ENCODE data around the gene PVR. TPM values are rescaled to one million over a fixed set of nuclear protein-coding genes. Genes with fewer than 3 reads are reported as not detected.

Gene PVR
- total RNA-seq, 6 donors from 2014 or later, result 40.5 to 89.7 (median 44.2) TPM

GRCh38 chr19:44686896-44687295 lies 43.2 kb downstream of the PVR start:
- peak overlapping the region in 1 of 4 donors; percentile 58 for H3K27ac ChIP-seq
- 63% methylated on average over 4 of the region's 4 CpGs for WGBS, 2 donors
- H3K36me3 ChIP-seq, result peaks cover 0 to 4% (median 0%) of the 10 kb centered on the region in 4 donors
- peaks cover 30 to 65% (median 54%) of the 10 kb centered on the region in 4 donors for H3K4me1 ChIP-seq
- no peaks in the 10 kb centered on the region for H3K9me3 ChIP-seq
- no peaks in the 10 kb centered on the region for H3K27me3 ChIP-seq
- ATAC-seq (ENCODE audit: low FRiP score in 2 of 2) (no peak), DNase-seq (no peak)
- TF ChIP-seq POLR2AphosphoS5 (IDR thresholded peaks at IDR 0.05) (no peak), EP300 (IDR thresholded peaks at IDR 0.05) (no peak), CTCF (IDR thresholded peaks at IDR 0.05) (no peak), POLR2A (IDR thresholded peaks at IDR 0.05) (no peak)
- no peak overlapping the region for H3K4me3 ChIP-seq

GRCh38 chr19:44687888-44688287 lies 44.2 kb downstream of the PVR start:
- TF ChIP-seq CTCF (IDR thresholded peaks at IDR 0.05) (no peak), EP300 (IDR thresholded peaks at IDR 0.05) (no peak), POLR2A (IDR thresholded peaks at IDR 0.05) (no peak), POLR2AphosphoS5 (IDR thresholded peaks at IDR 0.05) (no peak)
- H3K4me1 ChIP-seq, result peaks cover 40 to 75% (median 64%) of the 10 kb centered on the region in 4 donors

GRCh38 chr19:44689290-44690130 lies 45.8 kb downstream of the PVR start:
- TF ChIP-seq EP300 (IDR thresholded peaks at IDR 0.05) (no peak), POLR2AphosphoS5 (IDR thresholded peaks at IDR 0.05) (no peak), POLR2A (IDR thresholded peaks at IDR 0.05) (no peak), CTCF (IDR thresholded peaks at IDR 0.05) (peak; percentile 83 to 91 (median 90))
- H3K27ac ChIP-seq, result peak overlapping the region in 3 of 4 donors; percentile 36 to 65 (median 40)
- H3K27me3 ChIP-seq, result no peaks in the 10 kb centered on the region
- no peaks in the 10 kb centered on the region for H3K9me3 ChIP-seq
- H3K36me3 ChIP-seq, result no peaks in the 10 kb centered on the region
- H3K4me3 ChIP-seq, result no peak overlapping the region
- peaks cover 46 to 72% (median 59%) of the 10 kb centered on the region in 4 donors for H3K4me1 ChIP-seq
- ATAC-seq (ENCODE audit: low FRiP score in 2 of 2) (peak; percentile 72), DNase-seq (peak; percentile 61 to 74)
- WGBS, 2 donors, result 40 to 47% methylated on average over 10 to 11 of the region's 11 CpGs

More at GRCh38 chr19:44687888-44688287, 44.2 kb downstream of the PVR start:
- 90% methylated on average over 7 of the region's 7 CpGs for WGBS, 2 donors
- Histone ChIP-seq H3K27ac (no peak overlapping the region), H3K27me3 (no peaks in the 10 kb centered on the region), H3K4me3 (no peak overlapping the region), H3K9me3 (no peaks in the 10 kb centered on the region), H3K36me3 (peaks cover 0 to 4% (median 0%) of the 10 kb centered on the region in 4 donors)
- DNase-seq, result no peak
- no peak for ATAC-seq (ENCODE audit: low FRiP score in 2 of 2)

GRCh38 chr19:44690131-44690440 lies 46.4 kb downstream of the PVR start:
- Histone ChIP-seq H3K4me3 (no peak overlapping the region), H3K27ac (peak overlapping the region in 3 of 4 donors; percentile 36 to 65 (median 40)), H3K36me3 (no peaks in the 10 kb centered on the region), H3K27me3 (no peaks in the 10 kb centered on the region), H3K4me1 (peaks cover 47 to 72% (median 58%) of the 10 kb centered on the region in 4 donors), H3K9me3 (no peaks in the 10 kb centered on the region)
- TF ChIP-seq POLR2A (IDR thresholded peaks at IDR 0.05) (no peak), EP300 (IDR thresholded peaks at IDR 0.05) (no peak), POLR2AphosphoS5 (IDR thresholded peaks at IDR 0.05) (no peak), CTCF (IDR thresholded peaks at IDR 0.05) (no peak)
- ATAC-seq (ENCODE audit: low FRiP score in 2 of 2) (no peak), DNase-seq (no peak)
- 87 to 89% methylated on average over 3 of the region's 3 CpGs for WGBS, 2 donors
